ENCODE results near the gene TGM1.

The TGM1 gene

DNA sequence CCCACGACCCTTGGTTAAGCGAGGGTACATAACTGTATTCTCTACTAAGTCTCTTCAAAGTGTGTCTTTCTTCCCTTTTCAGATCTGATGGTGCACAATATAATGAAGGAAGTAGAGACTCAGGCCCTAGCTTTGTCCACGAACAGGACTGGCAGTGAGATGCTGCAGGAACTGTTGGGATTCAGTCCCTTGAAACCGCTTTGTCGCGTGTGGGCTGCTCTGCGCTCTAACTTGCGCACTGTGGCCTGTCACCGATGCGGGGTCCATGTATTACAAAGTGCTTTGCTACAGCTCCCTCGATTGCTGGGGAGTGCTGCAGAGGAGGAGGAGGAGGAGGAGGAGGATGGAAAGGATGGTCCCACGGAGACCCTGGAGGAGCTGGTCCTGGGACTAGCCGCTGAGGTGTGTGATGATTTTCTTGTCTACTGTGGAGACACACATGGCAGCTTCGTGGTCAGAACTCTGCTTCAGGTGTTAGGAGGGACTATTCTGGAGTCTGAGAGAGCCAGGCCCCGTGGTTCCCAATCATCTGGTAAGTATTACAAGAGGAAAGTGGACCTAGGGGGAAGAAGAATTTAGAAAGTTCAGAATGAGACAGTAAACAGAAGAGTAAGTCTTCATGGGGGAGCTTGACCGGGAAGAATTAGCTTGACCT lies 37.5 kb upstream of the TGM1 start:
- Histone ChIP-seq H3K4me1 (ENCODE audit: control insufficient read depth, insufficient read depth, low read length) (peaks cover 14% of the 10 kb centered on the region), H3K36me3 (ENCODE audit: control insufficient read depth, insufficient read depth, low read length) (peaks cover 53% of the 10 kb centered on the region)

GRCh38 chr14:24299255-24300191 lies 36.5 kb upstream of the TGM1 start, which contains the start of the genes DHRS1 and NOP9:
DHRS1 (minus strand) TSS chr14:24299780; CDS start chr14:24299106, 674 bp downstream.
NOP9 (plus strand) TSS chr14:24299850; CDS start chr14:24299955, 105 bp downstream.
- Histone ChIP-seq H3K4me1 (ENCODE audit: control insufficient read depth, insufficient read depth, low read length) (peaks cover 14% of the 10 kb centered on the region), H3K36me3 (ENCODE audit: control insufficient read depth, insufficient read depth, low read length) (peaks cover 48% of the 10 kb centered on the region), H3K9ac (ENCODE audit: low read length) (peak within 1 kb of the TSS; percentile 81), H3K9me3 (ENCODE audit: control insufficient read depth, insufficient read depth, low read depth, low read length) (no peaks in the 10 kb centered on the region), H3K27ac (ENCODE audit: low read depth, low read length) (peak within 1 kb of the TSS; percentile 38; the same call in 1 of the 2 replicates), H3K27me3 (ENCODE audit: control insufficient read depth, insufficient read depth, low read length) (no peaks in the 10 kb centered on the region), H3K4me3 (ENCODE audit: low read depth, low read length) (peak within 1 kb of the TSS; percentile 90)

More for the DNA sequence above, 37.5 kb upstream of the TGM1 start:
- H3K27ac ChIP-seq (ENCODE audit: low read depth, low read length) = peak overlapping the region; percentile 38; the same call in 1 of the 2 replicates
- no peaks in the 10 kb centered on the region for H3K27me3 ChIP-seq (ENCODE audit: control insufficient read depth, insufficient read depth, low read length)
- peak overlapping the region; percentile 90 for H3K4me3 ChIP-seq (ENCODE audit: low read depth, low read length)
- peak overlapping the region; percentile 81 for H3K9ac ChIP-seq (ENCODE audit: low read length)
- no peaks in the 10 kb centered on the region for H3K9me3 ChIP-seq (ENCODE audit: control insufficient read depth, insufficient read depth, low read depth, low read length)

DNA sequence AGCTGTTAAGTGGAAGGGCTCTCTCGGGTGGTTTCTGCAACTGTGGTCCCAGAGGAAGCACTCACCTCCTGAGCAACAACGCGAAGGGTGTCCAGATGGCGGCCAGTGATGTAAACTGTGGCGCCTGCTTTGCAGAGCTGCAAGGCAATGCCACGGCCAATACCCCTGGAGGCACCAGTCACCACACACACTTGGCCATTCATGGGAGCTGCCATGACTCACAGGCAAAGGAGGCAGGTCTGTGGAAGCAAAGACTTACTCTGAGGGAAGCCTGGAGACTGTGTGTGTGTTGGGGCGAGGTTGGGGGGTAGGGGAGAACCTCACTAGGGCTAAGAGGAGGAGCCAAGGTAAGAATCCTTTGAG lies 35.9 kb upstream of the TGM1 start:
- Histone ChIP-seq H3K9me3 (ENCODE audit: control insufficient read depth, insufficient read depth, low read depth, low read length) (no peaks in the 10 kb centered on the region), H3K36me3 (ENCODE audit: control insufficient read depth, insufficient read depth, low read length) (peaks cover 42% of the 10 kb centered on the region), H3K9ac (ENCODE audit: low read length) (peak overlapping the region; percentile 81), H3K4me1 (ENCODE audit: control insufficient read depth, insufficient read depth, low read length) (peaks cover 14% of the 10 kb centered on the region), H3K27ac (ENCODE audit: low read depth, low read length) (no peak overlapping the region), H3K4me3 (ENCODE audit: low read depth, low read length) (peak overlapping the region; percentile 90), H3K27me3 (ENCODE audit: control insufficient read depth, insufficient read depth, low read length) (no peaks in the 10 kb centered on the region)

- H3K4me3 ChIP-seq (ENCODE audit: low read depth, low read length) = no peak overlapping the region
- peaks cover 14% of the 10 kb centered on the region for H3K4me1 ChIP-seq (ENCODE audit: control insufficient read depth, insufficient read depth, low read length)
- no peaks in the 10 kb centered on the region for H3K9me3 ChIP-seq (ENCODE audit: control insufficient read depth, insufficient read depth, low read depth, low read length)
- H3K9ac ChIP-seq (ENCODE audit: low read length) = no peak overlapping the region
- H3K27me3 ChIP-seq (ENCODE audit: control insufficient read depth, insufficient read depth, low read length) = no peaks in the 10 kb centered on the region
- peaks cover 32% of the 10 kb centered on the region for H3K36me3 ChIP-seq (ENCODE audit: control insufficient read depth, insufficient read depth, low read length)
- H3K27ac ChIP-seq (ENCODE audit: low read depth, low read length) = no peak overlapping the region
Observed at GRCh38 chr14:24297190-24297964, 34.4 kb upstream of the TGM1 start.

- H3K27ac ChIP-seq (ENCODE audit: low read depth, low read length) = no peak overlapping the region
- peaks cover 32% of the 10 kb centered on the region for H3K36me3 ChIP-seq (ENCODE audit: control insufficient read depth, insufficient read depth, low read length)
- no peaks in the 10 kb centered on the region for H3K27me3 ChIP-seq (ENCODE audit: control insufficient read depth, insufficient read depth, low read length)
- H3K4me3 ChIP-seq (ENCODE audit: low read depth, low read length) = no peak overlapping the region
- no peaks in the 10 kb centered on the region for H3K9me3 ChIP-seq (ENCODE audit: control insufficient read depth, insufficient read depth, low read depth, low read length)
- peaks cover 14% of the 10 kb centered on the region for H3K4me1 ChIP-seq (ENCODE audit: control insufficient read depth, insufficient read depth, low read length)
- H3K9ac ChIP-seq (ENCODE audit: low read length) = no peak overlapping the region
Observed at GRCh38 chr14:24296341-24297157, 33.6 kb upstream of the TGM1 start.

- no peaks in the 10 kb centered on the region for H3K27me3 ChIP-seq (ENCODE audit: control insufficient read depth, insufficient read depth, low read length)
- H3K4me1 ChIP-seq (ENCODE audit: control insufficient read depth, insufficient read depth, low read length) = peaks cover 5% of the 10 kb centered on the region; the same call in 1 of the 2 replicates
Observed at GRCh38 chr14:24293525-24293924, 30.5 kb upstream of the TGM1 start.

GRCh38 chr14:24292118-24292807 lies 29.3 kb upstream of the TGM1 start:
- H3K36me3 ChIP-seq (ENCODE audit: control insufficient read depth, insufficient read depth, low read length) = peaks cover 51% of the 10 kb centered on the region
- peaks cover 5% of the 10 kb centered on the region; the same call in 1 of the 2 replicates for H3K4me1 ChIP-seq (ENCODE audit: control insufficient read depth, insufficient read depth, low read length)
- H3K27ac ChIP-seq (ENCODE audit: low read depth, low read length) = no peak overlapping the region
- H3K9ac ChIP-seq (ENCODE audit: low read length) = no peak overlapping the region
- H3K27me3 ChIP-seq (ENCODE audit: control insufficient read depth, insufficient read depth, low read length) = no peaks in the 10 kb centered on the region
- H3K9me3 ChIP-seq (ENCODE audit: control insufficient read depth, insufficient read depth, low read depth, low read length) = no peaks in the 10 kb centered on the region
- no peak overlapping the region for H3K4me3 ChIP-seq (ENCODE audit: low read depth, low read length)

More at GRCh38 chr14:24293525-24293924, 30.5 kb upstream of the TGM1 start:
- Histone ChIP-seq H3K4me3 (ENCODE audit: low read depth, low read length) (no peak overlapping the region), H3K9me3 (ENCODE audit: control insufficient read depth, insufficient read depth, low read depth, low read length) (no peaks in the 10 kb centered on the region), H3K9ac (ENCODE audit: low read length) (no peak overlapping the region), H3K27ac (ENCODE audit: low read depth, low read length) (no peak overlapping the region), H3K36me3 (ENCODE audit: control insufficient read depth, insufficient read depth, low read length) (peaks cover 51% of the 10 kb centered on the region)

DNA sequence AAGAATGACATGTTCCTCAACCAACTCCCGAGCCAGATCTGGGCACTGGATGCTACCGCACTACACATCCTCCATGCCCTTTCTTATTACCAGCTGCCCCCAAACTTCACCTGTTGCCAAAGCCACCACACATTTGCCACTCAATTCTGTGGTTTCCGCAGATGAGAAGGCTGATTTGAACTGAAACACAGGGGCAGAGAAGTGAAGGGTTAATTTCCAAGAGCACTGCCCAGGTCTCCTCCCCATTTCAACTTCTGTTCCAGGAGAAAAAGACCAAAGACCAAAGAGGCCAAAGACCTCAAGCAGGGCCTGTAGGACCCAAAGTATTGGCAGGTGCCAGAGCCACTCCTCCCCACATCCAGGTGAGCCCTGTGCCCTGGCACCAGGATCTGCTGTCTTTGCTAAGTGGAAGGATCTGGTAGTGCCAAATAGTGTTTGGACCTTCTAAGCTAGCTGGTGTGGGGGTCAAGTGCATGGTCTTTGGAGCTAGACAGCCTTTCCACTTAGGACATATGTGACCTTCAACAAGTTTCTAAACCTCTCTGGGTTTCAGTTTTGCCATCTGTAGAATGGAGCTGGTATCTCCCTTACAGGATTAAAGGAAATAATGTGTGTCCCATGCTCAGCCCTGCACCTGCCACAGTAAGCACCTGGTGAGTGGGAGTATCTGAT lies 28.6 kb upstream of the TGM1 start:
- Histone ChIP-seq H3K27ac (ENCODE audit: low read depth, low read length) (no peak overlapping the region), H3K4me3 (ENCODE audit: low read depth, low read length) (no peak overlapping the region), H3K9ac (ENCODE audit: low read length) (no peak overlapping the region), H3K9me3 (ENCODE audit: control insufficient read depth, insufficient read depth, low read depth, low read length) (no peaks in the 10 kb centered on the region), H3K36me3 (ENCODE audit: control insufficient read depth, insufficient read depth, low read length) (peaks cover 51% of the 10 kb centered on the region), H3K4me1 (ENCODE audit: control insufficient read depth, insufficient read depth, low read length) (peaks cover 3% of the 10 kb centered on the region; the same call in 1 of the 2 replicates), H3K27me3 (ENCODE audit: control insufficient read depth, insufficient read depth, low read length) (no peaks in the 10 kb centered on the region)

- Histone ChIP-seq H3K4me1 (ENCODE audit: control insufficient read depth, insufficient read depth, low read length) (no peaks in the 10 kb centered on the region), H3K36me3 (ENCODE audit: control insufficient read depth, insufficient read depth, low read length) (peaks cover 44% of the 10 kb centered on the region), H3K4me3 (ENCODE audit: low read depth, low read length) (no peak overlapping the region), H3K9ac (ENCODE audit: low read length) (no peak overlapping the region), H3K27me3 (ENCODE audit: control insufficient read depth, insufficient read depth, low read length) (no peaks in the 10 kb centered on the region), H3K9me3 (ENCODE audit: control insufficient read depth, insufficient read depth, low read depth, low read length) (no peaks in the 10 kb centered on the region), H3K27ac (ENCODE audit: low read depth, low read length) (no peak overlapping the region)
Observed at GRCh38 chr14:24290746-24291145, 27.8 kb upstream of the TGM1 start.
